ENCODE measurements around the gene EFNA5. TPM values are rescaled to one million over a fixed set of nuclear protein-coding genes. Genes with fewer than 3 reads are reported as not detected.

The EFNA5 gene
- polyA plus RNA-seq, 2 donors, result 3.4 to 4.9 TPM

DNA sequence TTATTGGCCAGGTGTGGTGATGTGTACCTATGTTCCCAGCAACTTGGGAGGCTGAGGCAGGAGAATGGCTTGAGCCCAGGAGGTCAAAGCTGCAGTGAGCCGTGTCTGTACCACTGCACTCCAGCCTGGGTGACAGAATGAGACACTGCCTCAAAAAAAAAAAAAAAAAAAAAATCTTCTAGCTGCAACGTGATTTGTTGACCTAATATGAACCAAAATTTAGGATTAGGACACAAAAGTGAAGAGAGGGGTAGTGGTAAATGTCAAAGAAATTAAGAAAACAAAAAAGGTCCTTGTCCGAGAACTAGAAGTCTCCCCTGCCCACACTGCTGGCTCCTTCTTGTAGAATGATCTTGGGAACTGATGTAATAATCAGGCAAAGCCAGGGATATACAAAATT, 272.0 kb downstream of the EFNA5 start:
- WGBS, 2 donors, result 87 to 88% methylated on average over 3 of the region's 3 CpGs
- Histone ChIP-seq H3K4me3 (ENCODE audit: low read depth in 1 of 2, low read length in 2 of 2) (no peak overlapping the region), H3K36me3 (ENCODE audit: control insufficient read depth in 2 of 2, insufficient read depth in 2 of 2, low read length in 1 of 2) (no peaks in the 10 kb centered on the region), H3K9me3 (ENCODE audit: control insufficient read depth in 2 of 2, insufficient read depth in 1 of 2, low read depth in 1 of 2, low read length in 1 of 2) (no peaks in the 10 kb centered on the region), H3K27me3 (ENCODE audit: control insufficient read depth in 1 of 2, insufficient read depth in 2 of 2, low read length in 2 of 2) (no peaks in the 10 kb centered on the region), H3K4me1 (ENCODE audit: control insufficient read depth in 2 of 2, insufficient read depth in 2 of 2, low read length in 1 of 2) (peaks cover 3% of the 10 kb centered on the region in 2 donors), H3K27ac (ENCODE audit: low read depth in 2 of 2, low read length in 1 of 2) (no peak overlapping the region)

GRCh38 chr5:107396351-107396690, 274.4 kb downstream of the EFNA5 start:
- H3K27me3 ChIP-seq (ENCODE audit: control insufficient read depth in 1 of 2, insufficient read depth in 2 of 2, low read length in 2 of 2), result no peaks in the 10 kb centered on the region

DNA sequence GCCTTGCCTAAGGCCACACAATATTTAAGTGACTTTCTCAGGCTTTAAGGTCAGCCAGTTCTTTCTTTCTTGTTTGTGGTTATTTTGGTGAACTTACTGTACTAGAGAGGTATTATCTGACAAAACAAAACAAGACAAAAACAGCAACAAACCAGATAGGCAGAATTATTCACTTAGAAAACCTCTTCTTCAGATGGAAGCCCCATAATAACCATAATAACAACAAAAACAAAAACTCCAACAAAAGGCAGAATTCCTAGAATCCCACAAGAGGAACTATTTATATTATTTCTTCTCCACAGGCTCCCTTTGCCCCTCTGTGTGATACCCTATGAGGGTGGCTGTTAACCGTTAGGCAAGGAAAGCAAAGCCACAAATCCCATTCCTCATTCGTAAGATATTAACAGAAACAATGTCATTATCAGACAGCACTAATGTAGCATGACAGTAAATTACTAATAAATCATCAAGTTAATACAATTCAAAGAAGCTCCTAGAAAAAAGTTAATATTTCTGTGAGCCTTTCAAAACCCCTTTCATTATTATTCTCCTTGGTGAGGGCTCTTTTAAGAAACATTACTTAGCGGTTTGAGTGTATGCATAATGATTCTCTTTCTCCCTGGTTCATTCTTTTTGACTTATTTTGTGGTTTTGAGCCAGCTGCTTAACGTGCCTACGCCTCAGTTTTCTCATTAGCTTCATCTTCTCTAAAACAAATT, 274.9 kb downstream of the EFNA5 start:
- Histone ChIP-seq H3K36me3 (ENCODE audit: control insufficient read depth in 2 of 2, insufficient read depth in 2 of 2, low read length in 1 of 2) (no peaks in the 10 kb centered on the region), H3K9me3 (ENCODE audit: control insufficient read depth in 2 of 2, insufficient read depth in 1 of 2, low read depth in 1 of 2, low read length in 1 of 2) (no peaks in the 10 kb centered on the region), H3K27me3 (ENCODE audit: control insufficient read depth in 1 of 2, insufficient read depth in 2 of 2, low read length in 2 of 2) (no peaks in the 10 kb centered on the region), H3K4me3 (ENCODE audit: low read depth in 1 of 2, low read length in 2 of 2) (no peak overlapping the region), H3K27ac (ENCODE audit: low read depth in 2 of 2, low read length in 1 of 2) (no peak overlapping the region), H3K4me1 (ENCODE audit: control insufficient read depth in 2 of 2, insufficient read depth in 2 of 2, low read length in 1 of 2) (no peaks in the 10 kb centered on the region)
- 77 to 79% methylated on average over 5 of the region's 5 CpGs for WGBS, 2 donors

More at GRCh38 chr5:107396351-107396690, 274.4 kb downstream of the EFNA5 start:
- Histone ChIP-seq H3K27ac (ENCODE audit: low read depth in 2 of 2, low read length in 1 of 2) (no peak overlapping the region), H3K4me1 (ENCODE audit: control insufficient read depth in 2 of 2, insufficient read depth in 2 of 2, low read length in 1 of 2) (no peaks in the 10 kb centered on the region), H3K4me3 (ENCODE audit: low read depth in 1 of 2, low read length in 2 of 2) (no peak overlapping the region), H3K9me3 (ENCODE audit: control insufficient read depth in 2 of 2, insufficient read depth in 1 of 2, low read depth in 1 of 2, low read length in 1 of 2) (no peaks in the 10 kb centered on the region), H3K36me3 (ENCODE audit: control insufficient read depth in 2 of 2, insufficient read depth in 2 of 2, low read length in 1 of 2) (no peaks in the 10 kb centered on the region)
- 89 to 91% methylated on average over 1 of the region's 1 CpG for WGBS, 2 donors

- Histone ChIP-seq H3K9me3 (ENCODE audit: control insufficient read depth in 2 of 2, insufficient read depth in 1 of 2, low read depth in 1 of 2, low read length in 1 of 2) (no peaks in the 10 kb centered on the region), H3K27me3 (ENCODE audit: control insufficient read depth in 1 of 2, insufficient read depth in 2 of 2, low read length in 2 of 2) (no peaks in the 10 kb centered on the region), H3K4me1 (ENCODE audit: control insufficient read depth in 2 of 2, insufficient read depth in 2 of 2, low read length in 1 of 2) (no peaks in the 10 kb centered on the region), H3K4me3 (ENCODE audit: low read depth in 1 of 2, low read length in 2 of 2) (no peak overlapping the region), H3K36me3 (ENCODE audit: control insufficient read depth in 2 of 2, insufficient read depth in 2 of 2, low read length in 1 of 2) (no peaks in the 10 kb centered on the region), H3K27ac (ENCODE audit: low read depth in 2 of 2, low read length in 1 of 2) (no peak overlapping the region)
- WGBS, 2 donors, result 76 to 82% methylated on average over 2 of the region's 2 CpGs
Observed at GRCh38 chr5:107393851-107394250, 276.9 kb downstream of the EFNA5 start.

GRCh38 chr5:107391787-107392186, 278.9 kb downstream of the EFNA5 start:
- no peak overlapping the region for H3K4me3 ChIP-seq (ENCODE audit: low read depth in 1 of 2, low read length in 2 of 2)
- no peaks in the 10 kb centered on the region for H3K27me3 ChIP-seq (ENCODE audit: control insufficient read depth in 1 of 2, insufficient read depth in 2 of 2, low read length in 2 of 2)
- 93 to 94% methylated on average over 5 of the region's 5 CpGs for WGBS, 2 donors
- H3K9me3 ChIP-seq (ENCODE audit: control insufficient read depth in 2 of 2, insufficient read depth in 1 of 2, low read depth in 1 of 2, low read length in 1 of 2), result no peaks in the 10 kb centered on the region
- no peak overlapping the region for H3K27ac ChIP-seq (ENCODE audit: low read depth in 2 of 2, low read length in 1 of 2)
- H3K4me1 ChIP-seq (ENCODE audit: control insufficient read depth in 2 of 2, insufficient read depth in 2 of 2, low read length in 1 of 2), result no peaks in the 10 kb centered on the region
- no peaks in the 10 kb centered on the region for H3K36me3 ChIP-seq (ENCODE audit: control insufficient read depth in 2 of 2, insufficient read depth in 2 of 2, low read length in 1 of 2)

- no peaks in the 10 kb centered on the region for H3K4me1 ChIP-seq (ENCODE audit: control insufficient read depth in 2 of 2, insufficient read depth in 2 of 2, low read length in 1 of 2)
- no peaks in the 10 kb centered on the region for H3K27me3 ChIP-seq (ENCODE audit: control insufficient read depth in 1 of 2, insufficient read depth in 2 of 2, low read length in 2 of 2)
- H3K9me3 ChIP-seq (ENCODE audit: control insufficient read depth in 2 of 2, insufficient read depth in 1 of 2, low read depth in 1 of 2, low read length in 1 of 2), result no peaks in the 10 kb centered on the region
- peak overlapping the region; percentile 22 to 78 for H3K27ac ChIP-seq (ENCODE audit: low read depth in 2 of 2, low read length in 1 of 2)
- no peaks in the 10 kb centered on the region for H3K36me3 ChIP-seq (ENCODE audit: control insufficient read depth in 2 of 2, insufficient read depth in 2 of 2, low read length in 1 of 2)
- H3K4me3 ChIP-seq (ENCODE audit: low read depth in 1 of 2, low read length in 2 of 2), result no peak overlapping the region
- 52 to 59% methylated on average over 1 of the region's 1 CpG for WGBS, 2 donors
Observed at GRCh38 chr5:107389775-107390148, 281.0 kb downstream of the EFNA5 start.

GRCh38 chr5:107389130-107389774, 281.5 kb downstream of the EFNA5 start:
- Histone ChIP-seq H3K27ac (ENCODE audit: low read depth in 2 of 2, low read length in 1 of 2) (peak overlapping the region; percentile 60 to 78), H3K4me3 (ENCODE audit: low read depth in 1 of 2, low read length in 2 of 2) (no peak overlapping the region), H3K9me3 (ENCODE audit: control insufficient read depth in 2 of 2, insufficient read depth in 1 of 2, low read depth in 1 of 2, low read length in 1 of 2) (no peaks in the 10 kb centered on the region), H3K27me3 (ENCODE audit: control insufficient read depth in 1 of 2, insufficient read depth in 2 of 2, low read length in 2 of 2) (no peaks in the 10 kb centered on the region), H3K4me1 (ENCODE audit: control insufficient read depth in 2 of 2, insufficient read depth in 2 of 2, low read length in 1 of 2) (no peaks in the 10 kb centered on the region), H3K36me3 (ENCODE audit: control insufficient read depth in 2 of 2, insufficient read depth in 2 of 2, low read length in 1 of 2) (no peaks in the 10 kb centered on the region)
- WGBS, 2 donors, result 47 to 49% methylated on average over 5 of the region's 5 CpGs

DNA sequence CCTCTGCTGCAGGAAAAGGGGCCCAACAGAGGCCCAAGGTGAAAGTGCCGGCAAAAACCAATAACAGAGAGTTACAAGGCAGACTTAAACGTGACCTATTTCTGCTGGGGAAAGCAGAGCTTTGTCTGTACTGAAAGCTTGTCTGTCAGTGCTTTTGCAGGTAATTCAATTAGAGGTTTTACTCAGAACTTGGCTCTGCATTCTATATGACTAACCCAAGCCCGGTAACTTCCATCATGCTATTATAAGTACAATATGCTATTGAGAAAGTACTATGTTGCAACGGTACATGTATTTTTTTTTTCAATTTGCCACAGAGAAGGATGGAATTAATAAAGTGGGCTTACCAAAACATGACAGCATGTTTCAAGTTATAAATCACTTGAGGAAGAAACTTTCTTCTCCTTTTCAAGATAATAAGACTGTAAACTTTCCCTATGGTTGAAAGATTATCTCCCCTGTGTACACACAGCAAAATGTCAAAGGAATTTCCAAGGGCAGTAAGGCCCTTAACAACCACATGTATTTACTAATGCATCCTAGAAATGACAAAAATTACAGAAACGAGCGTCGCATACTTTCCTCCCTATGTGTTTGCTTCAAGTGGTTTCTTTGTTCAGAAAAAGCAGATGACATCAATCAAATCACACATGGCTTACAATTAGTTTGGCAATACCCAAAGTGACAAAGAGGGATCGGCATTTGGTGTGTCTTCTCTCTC, 282.4 kb downstream of the EFNA5 start:
- Histone ChIP-seq H3K9me3 (ENCODE audit: control insufficient read depth in 2 of 2, insufficient read depth in 1 of 2, low read depth in 1 of 2, low read length in 1 of 2) (no peaks in the 10 kb centered on the region), H3K27me3 (ENCODE audit: control insufficient read depth in 1 of 2, insufficient read depth in 2 of 2, low read length in 2 of 2) (no peaks in the 10 kb centered on the region), H3K27ac (ENCODE audit: low read depth in 2 of 2, low read length in 1 of 2) (peak overlapping the region; percentile 81 to 87), H3K4me3 (ENCODE audit: low read depth in 1 of 2, low read length in 2 of 2) (no peak overlapping the region), H3K36me3 (ENCODE audit: control insufficient read depth in 2 of 2, insufficient read depth in 2 of 2, low read length in 1 of 2) (no peaks in the 10 kb centered on the region), H3K4me1 (ENCODE audit: control insufficient read depth in 2 of 2, insufficient read depth in 2 of 2, low read length in 1 of 2) (no peaks in the 10 kb centered on the region)
- 17 to 23% methylated on average over 8 of the region's 8 CpGs for WGBS, 2 donors

DNA sequence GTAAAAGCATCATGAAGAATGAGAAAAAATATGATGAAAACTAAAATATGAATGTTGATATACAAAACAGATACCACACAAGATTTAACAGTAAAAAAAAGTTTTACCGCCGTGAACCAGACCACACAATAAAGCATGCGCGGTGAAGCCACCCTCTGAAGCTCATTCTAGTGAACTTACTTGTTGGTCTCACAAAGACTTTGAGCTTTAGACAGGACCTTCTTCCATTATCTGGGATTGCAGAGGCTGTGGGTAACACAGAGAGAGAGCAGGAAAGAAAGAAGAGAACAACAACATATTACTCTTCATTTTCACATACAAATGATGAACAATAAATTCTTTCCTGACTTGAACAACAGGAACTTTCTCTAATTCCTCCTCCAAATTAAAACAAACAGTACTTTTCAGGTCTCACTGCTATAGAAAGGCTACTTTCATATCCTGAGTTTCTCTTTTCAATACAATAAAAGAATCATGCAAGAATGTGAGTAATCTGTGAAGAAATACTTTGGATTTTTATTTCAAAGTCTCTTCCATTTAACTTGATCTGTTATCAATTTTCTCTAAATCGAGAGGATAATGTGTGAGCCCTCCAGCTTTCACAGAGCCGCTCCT, 283.1 kb downstream of the EFNA5 start:
- 66 to 72% methylated on average over 6 of the region's 6 CpGs for WGBS, 2 donors
- Histone ChIP-seq H3K4me3 (ENCODE audit: low read depth in 1 of 2, low read length in 2 of 2) (no peak overlapping the region), H3K27ac (ENCODE audit: low read depth in 2 of 2, low read length in 1 of 2) (peak overlapping the region; percentile 81 to 87), H3K27me3 (ENCODE audit: control insufficient read depth in 1 of 2, insufficient read depth in 2 of 2, low read length in 2 of 2) (no peaks in the 10 kb centered on the region), H3K4me1 (ENCODE audit: control insufficient read depth in 2 of 2, insufficient read depth in 2 of 2, low read length in 1 of 2) (no peaks in the 10 kb centered on the region), H3K9me3 (ENCODE audit: control insufficient read depth in 2 of 2, insufficient read depth in 1 of 2, low read depth in 1 of 2, low read length in 1 of 2) (no peaks in the 10 kb centered on the region), H3K36me3 (ENCODE audit: control insufficient read depth in 2 of 2, insufficient read depth in 2 of 2, low read length in 1 of 2) (no peaks in the 10 kb centered on the region)

Measured in esophagus (tissue), 2 donors.